Measurements from ENCODE around the gene FAM118A.

DNA sequence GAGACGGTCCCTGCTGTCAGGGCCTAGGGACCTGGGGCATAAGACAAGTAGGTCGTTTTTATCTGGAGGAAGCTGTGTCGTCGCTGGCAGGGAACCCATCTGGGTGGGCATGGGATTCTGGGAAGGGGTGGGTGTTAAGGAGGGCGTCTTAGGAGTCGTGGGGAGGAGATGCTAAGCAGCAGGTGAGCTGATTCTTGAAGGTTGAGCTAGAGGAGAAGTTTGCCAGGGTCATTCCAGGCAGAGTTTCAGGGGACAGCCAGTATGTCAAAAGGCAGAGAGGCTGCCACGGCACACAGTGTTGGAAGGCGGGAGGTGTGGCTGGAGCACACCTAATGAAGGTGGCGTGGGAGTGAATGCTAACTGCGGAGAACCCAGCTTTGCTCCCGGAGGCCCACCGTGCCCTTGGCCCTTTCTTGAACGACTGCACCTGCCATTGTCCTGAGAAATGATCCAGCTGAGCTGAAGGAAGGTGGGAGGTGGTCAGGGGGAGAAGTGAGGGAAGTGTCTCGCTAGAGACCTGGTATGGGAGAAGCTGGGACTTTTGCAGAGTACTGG lies 1.3 kb downstream of the FAM118A start:
- TF ChIP-seq GATA3 (IDR thresholded peaks at IDR 0.05; ENCODE audit: low read depth, low read length) (no peak), GATA2 (IDR thresholded peaks at IDR 0.05; ENCODE audit: low read depth, low read length) (no peak)

All from SH-SY5Y (cell line).